Activated CD8-positive, alpha-beta memory T cell treated with anti-CD3 and anti-CD28 coated beads for 48 hours (primary cell): ENCODE measurements around the gene C10orf120.
A peak's percentile ranks its signal among the peaks of the same experiment; 100 is the strongest.

Source experiments
- DNase-seq, 3 experiments: peaks; one replicate each; pipeline ENCODE4 v3.0.0-alpha.2; 2020; ENCODE audit warnings: low read depth in 2 of 3, low spot score in 2 of 3

Gene C10orf120

DNA sequence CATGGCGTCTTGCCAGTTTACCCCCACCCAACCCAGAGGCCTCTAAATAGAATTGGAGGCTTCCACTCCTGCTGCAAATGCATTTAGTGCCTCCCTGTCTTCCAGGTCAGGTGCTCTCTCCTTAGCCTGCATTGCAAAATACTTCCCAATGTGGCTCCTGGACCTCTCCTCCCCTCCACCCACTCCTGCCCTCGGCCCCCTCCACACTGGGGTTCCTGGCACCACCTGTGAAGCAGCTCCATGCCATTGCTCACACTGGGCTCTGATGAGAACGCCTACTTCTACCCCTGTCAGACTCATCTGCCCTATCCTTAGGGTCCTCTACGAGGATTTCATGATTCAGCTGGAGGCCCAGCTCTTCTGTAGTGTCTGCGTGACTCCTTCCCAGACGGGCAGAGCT lies 37.4 kb downstream of the C10orf120 start:
- no peak for DNase-seq

GRCh38 chr10:122660696-122661095 lies 39.0 kb downstream of the C10orf120 start:
- DNase-seq, result no peak

DNA sequence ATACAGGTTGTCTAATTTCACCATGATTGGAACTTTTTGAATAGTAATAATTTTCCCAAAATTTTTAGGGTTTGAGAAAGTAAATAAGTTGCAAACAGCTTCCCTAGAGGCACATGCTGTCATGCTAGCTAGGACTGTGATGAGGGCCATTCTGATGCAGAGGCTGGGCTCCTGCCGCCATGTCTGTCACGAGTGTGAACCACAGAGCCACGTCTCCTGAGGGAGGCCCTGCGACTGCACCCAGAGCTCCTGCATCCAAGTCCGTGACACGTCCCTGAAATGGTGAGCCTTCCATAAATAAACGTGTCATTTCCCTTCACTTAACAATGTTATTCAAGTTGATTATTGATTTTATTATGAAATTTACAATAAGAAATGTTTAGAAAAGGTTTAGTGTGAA lies 40.0 kb downstream of the C10orf120 start:
- no peak for DNase-seq

DNA sequence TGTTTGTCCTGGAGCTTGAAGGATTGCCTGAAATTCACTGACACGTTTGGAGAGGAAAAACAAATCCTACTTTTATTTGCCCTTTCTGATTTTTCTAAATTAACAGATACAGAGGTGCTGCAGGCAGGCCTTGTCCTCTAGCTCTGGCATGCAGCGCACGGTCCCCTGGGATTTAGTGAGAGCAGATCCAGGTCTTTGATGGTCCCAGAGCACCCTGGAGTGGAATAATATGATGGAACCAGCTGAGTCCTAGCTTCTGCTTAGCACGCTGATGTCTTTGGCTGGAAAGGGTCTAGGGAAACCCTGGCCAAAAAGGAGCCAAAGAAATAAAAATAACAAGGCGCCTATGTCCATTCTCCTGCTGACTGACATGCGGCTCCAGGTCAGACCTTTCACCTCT lies 40.5 kb downstream of the C10orf120 start:
- no peak for DNase-seq

GRCh38 chr10:122658356-122659049 lies 41.1 kb downstream of the C10orf120 start:
- DNase-seq, result no peak

DNA sequence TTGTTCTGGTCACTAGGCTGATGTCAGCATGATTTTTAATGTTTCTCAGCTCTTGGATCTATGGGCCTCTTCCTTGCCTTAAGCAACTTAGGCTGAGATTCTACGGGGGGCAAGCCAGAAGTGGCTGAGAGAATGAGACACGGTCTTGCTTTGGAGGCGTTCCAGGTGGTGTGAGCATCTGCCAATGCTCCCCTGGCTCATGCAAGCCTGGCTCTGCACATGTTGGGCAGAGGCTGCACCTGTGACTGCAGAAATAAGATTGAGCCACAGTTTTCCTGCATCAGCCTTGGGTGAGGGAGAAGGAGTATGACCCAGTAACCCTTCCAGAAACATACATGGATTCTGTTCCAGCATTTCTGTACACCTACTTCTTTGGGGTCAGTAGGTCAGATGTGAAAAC lies 41.9 kb downstream of the C10orf120 start:
- DNase-seq, result no peak

GRCh38 chr10:122657255-122657654 lies 42.4 kb downstream of the C10orf120 start:
- no peak for DNase-seq

GRCh38 chr10:122656741-122657140 lies 42.9 kb downstream of the C10orf120 start:
- no peak for DNase-seq

- no peak for DNase-seq
These were observed 43.3 kb downstream of the C10orf120 start for GRCh38 chr10:122656308-122656705.

DNA sequence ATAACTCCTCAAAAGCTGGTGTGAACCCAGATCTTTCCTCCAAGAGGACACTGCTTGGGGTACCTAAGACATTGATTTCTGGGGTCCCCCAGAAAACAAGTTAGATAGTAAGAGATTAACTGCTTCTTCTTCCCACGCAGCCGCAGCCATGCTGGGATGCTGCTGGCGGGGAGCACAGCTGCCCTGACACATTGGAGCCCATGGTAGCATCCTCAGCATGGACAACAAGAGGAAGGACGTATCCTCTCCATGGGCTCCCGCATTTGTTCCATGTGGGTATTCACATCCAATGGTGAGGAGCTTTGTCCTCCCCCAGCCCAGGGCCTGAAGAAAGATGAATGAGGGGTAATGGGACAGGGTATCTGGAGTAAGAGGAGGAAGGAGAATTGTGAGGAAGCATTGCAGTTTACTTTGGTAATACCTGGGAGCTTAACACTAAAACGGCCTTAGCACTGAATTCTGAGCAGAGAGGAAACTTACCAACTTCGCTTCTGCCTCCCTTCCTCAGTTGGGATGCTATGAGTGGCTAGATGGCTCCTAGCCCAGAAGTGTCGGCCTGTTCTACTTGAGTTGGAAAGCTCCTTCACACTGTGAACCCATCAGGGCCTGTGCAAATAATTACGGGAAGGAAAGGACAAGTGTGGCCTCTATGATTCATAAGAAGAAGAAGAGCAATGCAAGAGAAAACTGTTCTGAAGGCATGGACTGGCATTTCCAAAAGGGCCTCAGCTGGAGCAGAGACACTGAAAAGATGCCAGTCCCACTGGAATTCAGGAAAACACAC lies 43.9 kb downstream of the C10orf120 start:
- DNase-seq, result no peak

GRCh38 chr10:122650331-122650730 lies 49.3 kb downstream of the C10orf120 start:
- no peak for DNase-seq

DNA sequence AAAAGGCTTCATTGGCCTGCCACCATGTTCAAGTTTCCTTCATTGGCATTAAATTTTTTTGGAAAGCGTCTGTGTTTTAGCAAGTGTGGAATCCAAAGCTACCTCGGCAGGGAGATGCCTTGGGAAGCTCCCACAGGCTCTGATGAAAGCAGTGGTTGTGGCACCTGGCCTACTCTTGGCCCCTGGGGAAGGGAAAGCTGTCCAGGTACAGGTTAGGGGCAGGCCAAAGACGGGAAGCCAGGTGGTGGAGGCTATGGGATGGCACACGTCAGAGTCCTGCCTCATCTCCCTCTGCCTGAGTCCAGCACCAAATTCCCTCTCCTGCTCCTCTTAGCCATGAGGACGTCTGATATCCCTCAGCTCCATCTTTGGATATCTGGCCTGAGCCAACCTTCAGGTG lies 49.7 kb downstream of the C10orf120 start:
- DNase-seq, result no peak

DNA sequence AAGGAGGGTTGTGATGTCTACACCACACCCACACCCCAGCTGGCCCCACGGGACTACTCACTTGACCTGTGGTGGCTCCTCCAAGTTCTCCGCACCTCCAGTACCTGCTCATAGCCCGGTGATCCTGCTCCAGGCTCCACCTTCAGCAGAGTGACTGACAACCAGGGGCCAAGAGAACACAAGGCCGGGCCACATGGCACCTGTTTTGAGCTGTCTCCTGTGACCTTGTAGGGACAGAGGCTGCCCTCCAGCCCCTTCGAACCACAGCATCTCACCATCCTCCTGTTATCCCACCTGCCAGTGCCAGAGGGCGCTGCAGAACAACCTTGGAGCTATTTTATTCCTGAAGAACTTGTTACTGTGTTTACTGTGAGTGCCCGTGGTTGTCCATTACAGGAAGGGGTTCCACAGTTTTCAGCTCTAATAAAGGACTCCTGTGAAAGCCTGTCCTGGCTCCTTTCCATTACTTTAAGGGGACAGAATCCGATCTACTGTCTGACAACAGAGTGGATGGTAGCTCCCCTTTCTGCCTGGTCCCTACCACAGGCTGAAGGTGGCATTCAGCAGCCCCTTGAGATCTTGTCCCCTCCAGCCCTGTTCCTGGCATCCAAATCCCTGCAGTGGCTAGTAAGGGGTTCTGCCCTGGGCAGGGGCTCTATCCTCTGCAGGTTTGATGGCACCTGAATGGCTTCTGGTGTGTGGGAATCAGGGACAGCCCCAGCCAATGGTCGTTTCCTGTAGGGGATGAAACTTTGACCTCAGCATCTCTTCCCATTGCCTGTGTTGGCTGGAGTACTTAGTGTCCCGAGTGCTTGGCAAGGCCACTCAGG lies 50.8 kb downstream of the C10orf120 start:
- peak in 1 of 3 experiments; percentile 2 for DNase-seq
